ENCODE results near the gene RXRA.

GRCh38 chr9:134403682-134404301 is 77.5 kb downstream of the RXRA start:
- TF ChIP-seq YY1 (IDR thresholded peaks at IDR 0.05; ENCODE audit: insufficient read depth, insufficient read length) (no peak), ZNF274 (IDR thresholded peaks at IDR 0.05; ENCODE audit: low read depth, low read length) (no peak)
